Adrenal gland (tissue), 5 donors: ENCODE data around the gene GRK3.

Experiments used
- CTCF ChIP-seq, 6 experiments: fragments of 450-650 bp in 4 of 6; fragments of 200-600 bp in 2 of 6; sonication (generic) in 1 of 6; IDR thresholded peaks; 1 replicate in 5 of 6; 2 replicates in 1 of 6; pipeline versions ENCODE4 v1.5.1 to v1.8.0; 2016 to 2021; ENCODE audit warnings: antibody characterized with exemption in 6 of 6, mild to moderate bottlenecking in 2 of 6, moderate library complexity in 1 of 6
- POLR2A ChIP-seq, 2 donors: fragments of 450-650 bp; IDR thresholded peaks; one replicate each; pipeline ENCODE4 v1.6.1; 2017; ENCODE audit warnings: antibody characterized with exemption in 2 of 2, mild to moderate bottlenecking in 2 of 2, moderate library complexity in 1 of 2
- donor health status: DM: no; HTN: no; CAD: no.

GRCh38 chr22:25627271-25627852, 62.9 kb downstream of the GRK3 start:
- TF ChIP-seq CTCF (IDR thresholded peaks at IDR 0.05) (no peak), POLR2A (IDR thresholded peaks at IDR 0.05) (no peak)
